PC-9 (cell line): ENCODE results near the gene AK8. TPM values are rescaled to one million over a fixed set of nuclear protein-coding genes. Genes with fewer than 3 reads are reported as not detected.

Source experiments
- BruUV-seq: library from RNA; stranded (reverse); fragments of 400-500 nt; replicated peaks from 2 replicates; lab custom pipeline; 2021; lab: Mats Ljungman, UMichigan
- CTCF ChIA-PET: fragments of 300-600 bp; sonication (Branson Sonifier 250); formaldehyde crosslinking; loops from one replicate; lab custom pipeline; 2022; ENCODE audit warnings: antibody characterized with exemption; lab: Charles Lee
- POLR2A ChIA-PET: fragments of 300-600 bp; sonication (Branson Sonifier 250); formaldehyde crosslinking; loops from one replicate; lab custom pipeline; 2022; ENCODE audit warnings: antibody characterized with exemption; ENCODE audit not compliant: unreplicated experiment; lab: Charles Lee
- DNase-seq, 2 experiments: peaks; one replicate each; pipeline versions ENCODE4 v3.0.0 to v3.0.0-alpha.2; 2015 to 2022; ENCODE audit warnings: mixed read lengths in 1 of 2
- H2AFZ ChIP-seq: fragments of 200-600 bp; sonication (generic); 2 replicates; pipeline ENCODE4 v1.8.1; 2017; ENCODE audit warnings: antibody characterized with exemption
- H3F3A ChIP-seq: fragments of 200-600 bp; sonication (generic); 2 replicates; pipeline ENCODE4 v1.8.1; 2017; ENCODE audit warnings: antibody characterized with exemption, mild to moderate bottlenecking, low read depth; ENCODE audit not compliant: insufficient read depth
- H3K27ac ChIP-seq: fragments of 200-600 bp; sonication (generic); 2 replicates; pipeline ENCODE4 v1.6.1; 2016; ENCODE audit warnings: mixed run types
- H3K27me3 ChIP-seq: fragments of 200-600 bp; sonication (generic); 2 replicates; pipeline ENCODE4 v1.6.1; 2016; ENCODE audit warnings: low read depth, mixed run types; ENCODE audit not compliant: insufficient read depth
- H3K36me3 ChIP-seq: fragments of 200-600 bp; sonication (generic); 2 replicates; pipeline ENCODE4 v1.6.1; 2016; ENCODE audit warnings: low read depth, mixed run types
- H3K4me1 ChIP-seq: fragments of 200-600 bp; sonication (generic); replicated peaks from 2 replicates; pipeline ENCODE4 v1.6.1; 2016; ENCODE audit warnings: mixed run types; ENCODE audit not compliant: insufficient read depth
- H3K4me2 ChIP-seq: fragments of 200-600 bp; sonication (generic); 2 replicates; pipeline ENCODE4 v1.6.1; 2017; ENCODE audit warnings: mixed run types
- H3K4me3 ChIP-seq: fragments of 200-600 bp; sonication (generic); 2 replicates; pipeline ENCODE4 v1.6.1; 2016; ENCODE audit warnings: mixed run types
- H3K79me2 ChIP-seq: fragments of 200-600 bp; sonication (generic); 2 replicates; pipeline ENCODE4 v1.6.1; 2017; ENCODE audit warnings: low read depth, mixed run types
- H3K9me2 ChIP-seq: fragments of 200-600 bp; sonication (generic); 2 replicates; pipeline ENCODE4 v1.8.1; 2017; ENCODE audit warnings: mild to moderate bottlenecking; ENCODE audit not compliant: insufficient read depth
- H3K9me3 ChIP-seq: fragments of 200-600 bp; sonication (generic); 2 replicates; pipeline ENCODE4 v1.8.1; 2016; ENCODE audit warnings: low read depth; ENCODE audit not compliant: insufficient read depth
- H4K20me1 ChIP-seq: fragments of 200-600 bp; sonication (generic); 2 replicates; pipeline ENCODE4 v1.8.1; 2017; ENCODE audit not compliant: insufficient read depth
- EZH2 ChIP-seq: fragments of 200-600 bp; sonication (generic); IDR thresholded peaks from 2 replicates; pipeline ENCODE4 v1.8.0; 2017; ENCODE audit warnings: antibody characterized with exemption, low read depth
- intact Hi-C: fragments of 100-400 bp; cut with micrococcal nuclease; formaldehyde crosslinking; loops from one replicate; pipeline ENCODE4 v1.10.0; 2022; ENCODE audit not compliant: unreplicated experiment
- total RNA-seq: library from RNA; stranded (reverse); gene quantifications from 2 replicates; pipeline ENCODE4 v1.2.3, GENCODE V29; 2021
- TF ChIP-seq, protein P1 (sequence below): fragments of 200-600 bp; sonication (generic); conservative IDR thresholded peaks from 2 replicates; pipeline ENCODE4 v1.6.1; 2017; ENCODE audit warnings: mixed run types, antibody characterized with exemption, mild to moderate bottlenecking, moderate library complexity

AK8 gene
- total RNA-seq, 1 experiment from 2014 or later = 7.2 TPM

DNA sequence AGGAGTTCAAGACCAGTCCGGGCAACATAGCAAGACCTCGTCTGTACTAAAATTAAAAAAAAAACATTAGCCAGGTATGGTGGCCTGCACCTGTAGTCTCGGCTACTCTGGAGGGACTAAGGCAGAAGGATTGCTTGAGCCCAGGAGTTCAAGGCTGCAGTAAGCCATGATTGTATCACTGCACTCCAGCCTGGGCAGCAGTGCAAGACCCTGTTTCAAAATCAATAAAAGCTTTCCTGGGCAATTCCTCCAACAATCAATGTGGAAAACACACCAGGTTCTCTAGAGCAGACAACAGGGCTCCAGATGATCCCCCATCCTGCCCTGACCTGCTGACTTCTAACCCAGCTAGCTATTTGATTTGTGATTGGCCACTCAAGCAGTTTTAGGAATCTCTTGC lies 1.2 kb downstream of the AK8 start:
- Histone ChIP-seq H3K9me2 (no peaks in the 10 kb centered on the region), H3F3A (peaks cover 22% of the 10 kb centered on the region), H3K27ac (no peak overlapping the region), H3K9me3 (no peaks in the 10 kb centered on the region), H3K36me3 (no peaks in the 10 kb centered on the region), H3K27me3 (no peaks in the 10 kb centered on the region), H4K20me1 (no peaks in the 10 kb centered on the region), H3K79me2 (no peaks in the 10 kb centered on the region), H3K4me2 (peak overlapping the region; percentile 91; the same call in 1 of the 2 replicates), H3K4me1 (0 out of 2 replicates have a peak, but pooled peaks cover 4% of the 10 kb centered on the region), H3K4me3 (no peak overlapping the region; the same call in 1 of the 2 replicates), H2AFZ (no peak overlapping the region)
- intact Hi-C loops = no loop called here
- ChIA-PET POLR2A (interaction anchor here (0.6 kb wide), 1 partner anchor 523 kb away, joined by 6 read pairs; no protein-coding TSS in a partner anchor), CTCF (interaction anchor here (0.6 kb wide), 1 partner anchor 15 kb away, joined by 3 read pairs; no protein-coding TSS in a partner anchor)
- TF ChIP-seq, protein P1, sequence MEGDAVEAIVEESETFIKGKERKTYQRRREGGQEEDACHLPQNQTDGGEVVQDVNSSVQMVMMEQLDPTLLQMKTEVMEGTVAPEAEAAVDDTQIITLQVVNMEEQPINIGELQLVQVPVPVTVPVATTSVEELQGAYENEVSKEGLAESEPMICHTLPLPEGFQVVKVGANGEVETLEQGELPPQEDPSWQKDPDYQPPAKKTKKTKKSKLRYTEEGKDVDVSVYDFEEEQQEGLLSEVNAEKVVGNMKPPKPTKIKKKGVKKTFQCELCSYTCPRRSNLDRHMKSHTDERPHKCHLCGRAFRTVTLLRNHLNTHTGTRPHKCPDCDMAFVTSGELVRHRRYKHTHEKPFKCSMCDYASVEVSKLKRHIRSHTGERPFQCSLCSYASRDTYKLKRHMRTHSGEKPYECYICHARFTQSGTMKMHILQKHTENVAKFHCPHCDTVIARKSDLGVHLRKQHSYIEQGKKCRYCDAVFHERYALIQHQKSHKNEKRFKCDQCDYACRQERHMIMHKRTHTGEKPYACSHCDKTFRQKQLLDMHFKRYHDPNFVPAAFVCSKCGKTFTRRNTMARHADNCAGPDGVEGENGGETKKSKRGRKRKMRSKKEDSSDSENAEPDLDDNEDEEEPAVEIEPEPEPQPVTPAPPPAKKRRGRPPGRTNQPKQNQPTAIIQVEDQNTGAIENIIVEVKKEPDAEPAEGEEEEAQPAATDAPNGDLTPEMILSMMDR = no peak
- no peak for TF ChIP-seq EZH2
- no TSS peak for BruUV-seq
- no peak for DNase-seq

DNA sequence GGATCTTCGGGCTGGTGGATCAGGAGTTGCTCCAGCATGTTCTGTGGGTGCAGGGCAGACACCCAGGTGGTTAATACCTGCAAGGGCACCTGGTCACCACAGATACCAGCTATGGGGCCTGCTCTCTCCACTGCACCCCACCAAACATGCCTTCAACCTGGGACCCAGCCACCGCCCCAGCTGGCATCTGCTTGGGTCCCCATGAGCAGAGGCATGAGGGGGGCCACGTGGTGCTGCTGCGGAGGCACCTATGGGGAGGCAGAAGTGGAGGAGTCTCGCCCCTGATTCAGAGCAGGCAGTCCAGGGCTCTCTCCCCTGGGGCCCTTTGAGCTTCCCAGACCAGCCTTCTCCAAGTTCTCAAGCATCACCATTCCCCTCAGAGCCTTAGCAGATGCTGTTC lies 2.9 kb downstream of the AK8 start:
- Histone ChIP-seq H3K27me3 (no peaks in the 10 kb centered on the region), H3K36me3 (no peaks in the 10 kb centered on the region), H4K20me1 (no peaks in the 10 kb centered on the region), H3K9me3 (no peaks in the 10 kb centered on the region), H3K4me3 (no peak overlapping the region), H3K27ac (no peak overlapping the region), H3K4me2 (no peak overlapping the region), H2AFZ (no peak overlapping the region), H3K9me2 (no peaks in the 10 kb centered on the region), H3F3A (peaks cover 14% of the 10 kb centered on the region), H3K4me1 (0 out of 2 replicates have a peak, but pooled peaks cover 4% of the 10 kb centered on the region), H3K79me2 (no peaks in the 10 kb centered on the region)
- intact Hi-C loops = no loop called here
- POLR2A ChIA-PET = no interaction called here
- no peak for DNase-seq
- CTCF ChIA-PET = no interaction called here
- TF ChIP-seq EZH2 = no peak
- TF ChIP-seq, protein P1 = no peak
- no TSS peak for BruUV-seq

DNA sequence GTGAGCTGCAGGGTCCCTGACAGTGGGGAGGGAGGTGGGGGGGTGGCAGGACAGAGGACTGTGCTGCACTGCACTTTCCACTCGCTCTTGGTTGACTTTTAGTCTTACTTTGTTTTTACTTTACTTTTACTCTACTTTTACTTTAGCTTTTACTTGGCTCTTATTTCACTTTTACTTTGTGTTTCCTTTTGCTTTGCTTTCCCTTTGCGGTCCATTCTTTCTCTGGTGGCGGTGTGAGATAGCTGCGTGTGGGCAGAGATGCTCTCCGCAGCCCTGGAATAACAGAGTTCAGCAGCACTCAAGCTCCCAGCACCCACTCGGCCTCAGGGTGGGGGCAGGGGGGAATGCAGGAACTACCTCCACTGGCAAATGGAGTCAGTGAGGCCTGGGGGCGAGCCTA lies 4.7 kb downstream of the AK8 start:
- Histone ChIP-seq H3K4me2 (no peak overlapping the region), H3K9me2 (no peaks in the 10 kb centered on the region), H4K20me1 (no peaks in the 10 kb centered on the region), H3K4me1 (0 out of 2 replicates have a peak, but pooled peaks cover 4% of the 10 kb centered on the region), H3K27ac (no peak overlapping the region), H3K36me3 (no peaks in the 10 kb centered on the region), H3K27me3 (no peaks in the 10 kb centered on the region), H3K9me3 (no peaks in the 10 kb centered on the region), H3K79me2 (no peaks in the 10 kb centered on the region), H2AFZ (no peak overlapping the region), H3K4me3 (no peak overlapping the region), H3F3A (no peaks in the 10 kb centered on the region)
- ChIA-PET CTCF (no interaction called here), POLR2A (no interaction called here)
- TF ChIP-seq, protein P1 = no peak
- TF ChIP-seq EZH2 = no peak
- no peak for DNase-seq
- intact Hi-C loops = no loop called here
- BruUV-seq = no TSS peak
